Stimulated activated CD4-positive, alpha-beta T cell treated with anti-CD3 and anti-CD28 coated beads, TNF-alpha, amount 100 ng/mL, for 4 hours (primary cell): Measurements from ENCODE around the gene XRCC4.

Experiments used
- DNase-seq, 3 experiments: peaks; one replicate each; pipeline ENCODE4 v3.0.0-alpha.2; 2020; ENCODE audit warnings: low read depth in 3 of 3

The XRCC4 gene

DNA sequence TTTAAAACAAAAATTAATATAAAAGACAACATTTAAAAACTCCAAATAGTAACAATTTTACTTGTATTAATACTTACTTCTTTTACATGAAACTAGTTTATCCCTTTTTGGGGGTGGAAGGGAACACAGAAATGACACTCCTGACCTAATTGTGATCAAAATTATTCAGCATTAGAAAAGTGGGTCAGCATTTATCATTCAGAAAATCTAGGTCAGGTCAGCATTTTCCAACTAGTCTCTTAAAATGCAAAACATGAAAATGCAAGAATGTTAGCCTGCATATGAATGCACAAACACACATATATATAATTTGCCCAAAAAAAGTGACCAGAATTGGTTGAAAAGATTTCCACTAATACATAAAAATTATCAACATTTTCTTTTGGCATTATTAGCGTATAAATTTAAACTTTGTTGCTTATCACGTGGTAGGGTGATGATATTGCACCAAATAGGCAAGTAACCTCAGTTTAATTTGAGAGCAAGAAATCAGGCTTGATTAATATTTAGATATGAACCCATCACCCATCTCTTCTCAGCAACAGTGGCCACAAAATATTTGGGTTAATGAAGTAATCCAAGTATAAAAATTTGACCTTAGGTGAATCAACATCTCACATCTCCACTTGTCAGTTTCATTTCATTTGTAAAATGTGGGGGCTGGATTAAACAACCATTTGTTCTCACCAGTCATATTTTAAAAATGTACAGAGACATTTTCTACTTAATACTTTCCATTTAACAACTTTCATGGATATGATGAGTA lies 5.9 kb upstream of the XRCC4 start:
- no peak for DNase-seq

- no peak for DNase-seq
These were observed 4.4 kb upstream of the XRCC4 start for GRCh38 chr5:83072966-83073365.

- no peak for DNase-seq
These were observed 415 bp downstream of the XRCC4 start for GRCh38 chr5:83077662-83078261.

GRCh38 chr5:83082750-83083149 lies 5.4 kb downstream of the XRCC4 start:
- DNase-seq = no peak

DNA sequence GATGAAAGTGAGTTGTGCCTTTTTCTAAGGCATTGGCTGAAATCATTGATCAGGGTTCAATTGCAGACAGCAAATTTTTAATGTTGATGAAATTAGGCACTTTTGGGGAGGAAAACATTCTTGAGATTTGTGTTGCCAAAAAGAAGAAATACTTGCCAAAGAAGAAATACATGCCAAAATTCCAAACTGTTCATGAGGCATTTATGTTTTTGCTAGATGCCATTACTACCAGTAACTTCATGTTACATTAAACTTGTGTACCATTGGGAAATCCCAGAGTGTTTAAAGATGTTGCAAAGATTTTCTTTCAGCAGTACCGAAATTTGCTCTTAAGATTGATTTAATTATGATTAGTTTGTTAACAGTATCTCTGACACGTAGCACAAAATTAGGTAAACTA lies 7.0 kb downstream of the XRCC4 start:
- DNase-seq = no peak

- DNase-seq = no peak
These were observed 7.8 kb downstream of the XRCC4 start for GRCh38 chr5:83085106-83085505.

- no peak for DNase-seq
These were observed 12.8 kb downstream of the XRCC4 start for GRCh38 chr5:83090169-83090568.

DNA sequence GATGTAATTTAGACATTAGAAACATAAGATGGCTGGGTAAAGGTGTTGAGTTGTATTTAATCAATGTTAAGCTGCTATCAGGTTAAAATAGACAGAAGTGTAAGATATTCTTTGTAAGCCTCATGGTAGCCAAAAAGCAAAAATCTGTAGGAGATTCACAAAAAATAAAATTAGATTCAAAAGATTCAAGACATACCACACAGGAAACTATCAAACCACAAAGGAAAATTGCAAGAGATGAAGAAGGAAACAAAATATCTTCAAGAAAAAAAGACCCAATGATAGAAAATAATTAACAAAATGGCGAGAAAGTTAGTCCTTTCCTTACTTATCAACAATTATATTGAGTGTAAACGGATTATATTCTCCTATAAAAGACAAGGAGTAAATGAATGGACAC lies 15.3 kb downstream of the XRCC4 start:
- DNase-seq = no peak

DNA sequence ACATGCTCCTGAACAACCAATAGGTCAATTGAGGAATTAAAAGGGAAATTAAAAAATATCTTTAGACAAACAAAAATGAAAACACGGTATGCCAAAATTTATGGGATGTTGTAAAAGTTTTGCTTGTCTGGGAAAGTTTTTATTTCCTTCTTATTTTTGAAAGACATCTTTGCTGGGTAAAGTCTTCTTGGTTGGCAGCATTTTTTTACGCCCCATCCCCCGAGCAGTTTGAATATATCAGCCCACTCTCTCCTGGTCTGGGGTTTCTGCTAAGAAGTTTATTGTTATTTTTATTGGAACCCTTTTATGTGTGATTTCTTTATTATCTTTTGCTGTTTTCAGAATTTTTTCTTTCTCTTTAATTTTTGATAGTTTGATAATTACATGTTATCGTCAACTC lies 16.3 kb downstream of the XRCC4 start:
- DNase-seq = no peak

GRCh38 chr5:83095163-83095956 lies 18.0 kb downstream of the XRCC4 start:
- DNase-seq = no peak

DNA sequence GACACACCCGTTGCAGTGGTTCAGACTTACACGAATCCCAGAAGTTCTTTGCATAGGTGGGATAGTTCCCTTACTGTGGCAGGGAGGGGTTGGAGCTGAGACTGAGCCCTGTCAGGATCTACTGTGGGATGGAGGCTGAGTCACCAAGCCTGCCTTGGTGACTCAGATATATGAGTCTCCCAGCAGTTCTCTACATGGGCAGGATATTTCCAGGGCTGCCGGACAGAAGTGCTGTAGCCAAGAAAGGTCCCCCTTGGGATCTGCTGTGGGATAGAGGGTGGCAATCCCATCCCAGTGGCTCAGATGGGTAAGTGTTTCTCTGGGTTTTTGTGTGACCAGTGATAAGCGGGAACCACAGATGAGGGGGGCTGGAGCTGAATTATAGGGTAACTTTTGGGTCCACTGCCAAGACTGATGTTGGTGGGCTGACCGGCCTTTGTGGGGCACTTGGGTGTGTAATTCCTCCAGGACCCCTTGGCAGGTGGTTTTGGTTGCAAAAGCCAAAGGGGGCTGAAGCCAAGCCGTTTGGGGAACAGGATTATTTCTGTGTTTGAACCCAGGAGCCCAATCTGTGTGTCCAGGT lies 18.7 kb downstream of the XRCC4 start:
- DNase-seq = no peak

GRCh38 chr5:83096660-83097339 lies 19.5 kb downstream of the XRCC4 start:
- no peak for DNase-seq

DNA sequence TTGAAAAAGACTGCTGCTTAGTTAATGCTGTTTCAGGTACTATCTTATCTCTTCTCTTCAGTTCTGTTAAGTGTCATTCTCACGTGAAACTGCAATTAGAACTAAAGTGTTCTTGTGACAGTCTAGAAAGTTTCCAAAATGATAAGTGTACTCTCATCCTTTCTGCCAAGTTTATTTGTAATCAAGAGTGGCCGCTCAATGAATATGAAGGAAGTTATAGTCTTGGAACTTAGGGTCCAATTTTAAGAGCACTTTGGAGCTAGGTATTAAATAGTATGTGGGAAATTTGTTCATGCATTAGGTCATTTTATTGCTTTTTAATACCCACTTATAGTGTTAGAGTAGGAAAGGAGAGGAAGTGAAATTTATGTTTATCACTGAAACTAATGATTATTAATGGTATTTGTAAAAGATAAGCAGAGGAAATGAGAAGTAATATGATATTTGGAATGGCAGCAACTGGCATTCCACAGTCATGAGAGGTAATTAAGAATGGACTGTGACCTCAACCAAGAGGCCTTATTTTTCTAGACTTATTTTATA lies 20.4 kb downstream of the XRCC4 start:
- no peak for DNase-seq

- DNase-seq = no peak
These were observed 21.7 kb downstream of the XRCC4 start for GRCh38 chr5:83099001-83099400.

DNA sequence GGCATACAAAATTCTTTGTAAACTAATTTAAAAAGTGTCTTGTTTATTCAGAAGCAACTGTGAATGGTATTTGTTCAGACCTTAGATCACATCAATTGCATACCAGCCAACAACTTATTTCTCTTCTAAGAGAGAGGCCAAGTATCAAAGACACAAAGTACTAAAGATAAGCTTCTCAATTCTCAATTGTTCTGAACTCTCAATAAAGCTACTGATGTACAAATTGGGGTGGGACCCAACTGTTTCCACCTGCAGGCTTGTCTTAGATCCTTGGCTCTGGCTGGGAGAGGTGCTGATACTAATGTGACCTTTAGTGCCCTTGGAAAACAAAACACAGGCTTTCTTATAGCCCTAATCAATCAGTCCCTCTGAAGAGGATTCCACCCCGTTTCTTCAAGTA lies 22.1 kb downstream of the XRCC4 start:
- DNase-seq = no peak

DNA sequence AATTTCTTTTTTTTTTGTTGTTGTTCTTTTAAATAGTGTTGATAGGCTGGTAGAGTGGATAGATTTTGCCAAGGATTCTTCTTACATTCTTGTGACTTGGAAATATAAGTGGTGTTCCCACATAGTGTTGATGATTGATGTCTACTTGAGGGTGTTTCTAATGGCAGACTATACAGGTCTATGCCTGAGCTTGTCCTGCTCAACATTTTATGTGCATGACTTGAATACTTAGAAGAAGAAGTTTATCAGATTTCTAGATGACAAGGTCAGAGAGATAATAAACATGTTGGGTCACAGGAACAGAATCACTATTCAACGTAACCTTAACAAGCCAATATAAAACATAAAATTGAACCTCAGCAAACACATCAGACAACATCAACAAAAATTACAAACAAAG lies 24.2 kb downstream of the XRCC4 start:
- DNase-seq = no peak

- no peak for DNase-seq
These were observed 25.1 kb downstream of the XRCC4 start for GRCh38 chr5:83102364-83102980.

- DNase-seq = no peak
These were observed 26.7 kb downstream of the XRCC4 start for GRCh38 chr5:83104021-83104420.

DNA sequence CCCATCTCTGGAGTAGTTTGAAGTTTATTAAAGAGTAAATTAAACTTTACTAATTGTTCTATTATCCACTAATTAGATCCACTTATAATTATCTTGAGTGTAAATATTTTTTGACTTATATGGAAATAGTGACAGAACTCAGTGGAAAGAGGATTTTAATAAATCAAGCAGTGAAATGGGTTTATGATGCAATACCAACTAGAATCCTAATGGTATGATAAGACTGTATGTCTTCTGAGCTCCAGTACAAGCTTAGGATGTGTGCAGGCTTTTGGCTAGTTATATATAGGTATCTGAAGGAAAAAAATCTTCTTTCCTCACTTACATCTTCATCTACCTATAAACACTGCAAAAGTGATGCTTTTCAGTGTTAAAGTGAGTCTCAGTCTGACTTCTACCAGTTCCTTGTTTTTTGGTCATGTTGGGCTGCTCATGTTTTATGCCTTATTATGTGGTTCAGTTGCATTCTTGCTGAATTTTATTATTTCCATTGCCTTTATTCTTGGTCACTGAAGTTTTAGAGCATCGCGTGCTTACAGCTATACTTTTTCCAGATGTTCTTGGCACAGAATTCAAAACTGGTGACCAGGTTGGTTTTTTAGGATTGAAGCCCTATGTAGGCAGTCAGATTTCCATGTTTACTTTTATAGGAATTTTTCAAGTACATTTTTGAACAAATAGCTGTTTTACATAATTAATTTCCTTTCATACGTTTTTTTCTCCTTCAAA lies 30.5 kb downstream of the XRCC4 start:
- DNase-seq = no peak

GRCh38 chr5:83109380-83109779 lies 32.0 kb downstream of the XRCC4 start:
- no peak for DNase-seq

DNA sequence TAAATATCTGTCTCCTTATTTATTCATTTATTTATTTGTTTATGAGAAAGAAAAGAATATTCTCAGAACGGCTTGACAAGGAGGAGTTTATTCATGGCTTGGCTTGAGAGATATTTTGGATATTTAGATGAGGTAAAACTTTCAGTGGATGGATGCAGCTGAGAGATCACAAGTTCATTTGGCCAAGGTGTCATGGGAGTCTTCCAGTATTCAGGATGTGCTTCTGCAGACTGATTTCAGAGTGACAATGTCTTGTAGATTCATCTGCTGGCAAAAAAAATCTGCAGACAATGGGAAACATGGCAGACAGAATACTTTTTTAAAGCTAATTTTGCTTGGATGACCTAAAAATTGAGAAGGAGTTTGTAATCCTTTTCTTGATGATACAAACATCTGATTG lies 38.5 kb downstream of the XRCC4 start:
- DNase-seq = no peak
